OCI-LY1 (cell line): ENCODE results near the gene TBC1D30.

Experiments
- H2AFZ ChIP-seq: fragments of 200-600 bp; sonication (generic), shearing (Covaris generic); 2 replicates; pipeline ENCODE4 v1.6.0; 2014; ENCODE audit warnings: antibody characterized with exemption, mild to moderate bottlenecking, low read length
- H3F3A ChIP-seq: fragments of 200-600 bp; sonication (generic), shearing (Covaris generic); 2 replicates; pipeline ENCODE4 v1.6.0; 2014; ENCODE audit warnings: mild to moderate bottlenecking, antibody characterized with exemption, low read length, moderate library complexity; ENCODE audit not compliant: insufficient read depth
- H3K27ac ChIP-seq: fragments of 200-600 bp; sonication (generic); 2 replicates; pipeline ENCODE4 v1.5.1; 2014; ENCODE audit warnings: low read length, mixed run types, mild to moderate bottlenecking, low read depth; ENCODE audit not compliant: poor library complexity, severe bottlenecking
- H3K27me3 ChIP-seq: fragments of 200-600 bp; sonication (generic); 2 replicates; pipeline ENCODE4 v1.6.0; 2014; ENCODE audit warnings: antibody characterized with exemption, mild to moderate bottlenecking, low read length, moderate library complexity; ENCODE audit not compliant: insufficient read depth
- H3K36me3 ChIP-seq: fragments of 200-600 bp; sonication (generic); 2 replicates; pipeline ENCODE4 v1.6.1; 2014; ENCODE audit warnings: mild to moderate bottlenecking, antibody characterized with exemption, low read length, moderate library complexity, mixed read lengths; ENCODE audit not compliant: insufficient read depth
- H3K4me1 ChIP-seq: fragments of 200-600 bp; sonication (generic); 2 replicates; pipeline ENCODE4 v1.5.1; 2014; ENCODE audit warnings: mild to moderate bottlenecking, low read length, moderate library complexity; ENCODE audit not compliant: insufficient read depth, severe bottlenecking
- H3K4me2 ChIP-seq: fragments of 200-600 bp; sonication (generic), shearing (Covaris generic); 2 replicates; pipeline ENCODE4 v1.6.1; 2014; ENCODE audit warnings: low read length
- H3K4me3 ChIP-seq: fragments of 200-600 bp; sonication (generic); 2 replicates; pipeline ENCODE4 v1.5.1; 2014; ENCODE audit warnings: low read length, low read depth, mild to moderate bottlenecking, mixed read lengths; ENCODE audit not compliant: poor library complexity, severe bottlenecking
- H3K79me2 ChIP-seq: fragments of 200-600 bp; shearing (Covaris generic); 2 replicates; pipeline ENCODE4 v1.6.1; 2016; ENCODE audit warnings: mixed run types, low read length, mixed read lengths; ENCODE audit not compliant: insufficient read depth
- H3K9ac ChIP-seq: fragments of 200-600 bp; sonication (generic), shearing (Covaris generic); 2 replicates; pipeline ENCODE4 v1.6.1; 2014; ENCODE audit warnings: mild to moderate bottlenecking, low read length, mixed read lengths
- H3K9me2 ChIP-seq: fragments of 200-600 bp; sonication (generic), shearing (Covaris generic); 2 replicates; pipeline ENCODE4 v1.6.1; 2014; ENCODE audit warnings: low read depth, mild to moderate bottlenecking, low read length, mixed read lengths
- H3K9me3 ChIP-seq: fragments of 200-600 bp; shearing (Covaris generic); 2 replicates; pipeline ENCODE4 v1.6.1; 2014; ENCODE audit warnings: low read length, mixed read lengths
- H4K20me1 ChIP-seq: fragments of 200-600 bp; sonication (generic), shearing (Covaris generic); 2 replicates; pipeline ENCODE4 v1.6.0; 2016; ENCODE audit warnings: mild to moderate bottlenecking, low read length; ENCODE audit not compliant: insufficient read depth
- CTCF ChIP-seq: fragments of 200-600 bp; sonication (generic), shearing (Covaris generic); IDR thresholded peaks from 2 replicates; pipeline ENCODE4 v1.5.1; 2017; ENCODE audit warnings: mild to moderate bottlenecking, antibody characterized with exemption, low read length, moderate library complexity, mixed read lengths
- EZH2 ChIP-seq: fragments of 200-600 bp; sonication (generic), shearing (Covaris generic); IDR thresholded peaks from 2 replicates; pipeline ENCODE4 v1.8.0; 2017; ENCODE audit warnings: borderline replicate concordance, mixed run types, mild to moderate bottlenecking, antibody characterized with exemption, low read length, moderate library complexity, mixed read lengths

Gene TBC1D30

GRCh38 chr12:64780132-64780530 is 44.3 kb upstream of the TBC1D30 start:
- Histone ChIP-seq H3K27ac (no peak overlapping the region), H3K4me2 (peak overlapping the region; percentile 70), H3K9ac (no peak overlapping the region), H3K27me3 (peaks cover 3% of the 10 kb centered on the region), H4K20me1 (no peaks in the 10 kb centered on the region), H3K9me3 (no peaks in the 10 kb centered on the region), H3K4me1 (peaks cover 18% of the 10 kb centered on the region), H3K9me2 (no peaks in the 10 kb centered on the region), H3K36me3 (no peaks in the 10 kb centered on the region; the same call in 1 of the 2 replicates), H3F3A (no peaks in the 10 kb centered on the region; the same call in 1 of the 2 replicates), H2AFZ (no peak overlapping the region), H3K79me2 (no peaks in the 10 kb centered on the region), H3K4me3 (peak overlapping the region; percentile 57)
- no peak for TF ChIP-seq CTCF

- no peaks in the 10 kb centered on the region for H4K20me1 ChIP-seq
- H3K9me3 ChIP-seq, result no peaks in the 10 kb centered on the region
- H3K79me2 ChIP-seq, result no peaks in the 10 kb centered on the region
- H3K4me1 ChIP-seq, result peaks cover 18% of the 10 kb centered on the region
- H3K36me3 ChIP-seq, result no peaks in the 10 kb centered on the region; the same call in 1 of the 2 replicates
- peak overlapping the region; percentile 57 for H3K4me3 ChIP-seq
- no peaks in the 10 kb centered on the region for H3K9me2 ChIP-seq
- no peak overlapping the region for H3K27ac ChIP-seq
- no peaks in the 10 kb centered on the region; the same call in 1 of the 2 replicates for H3F3A ChIP-seq
- peaks cover 3% of the 10 kb centered on the region for H3K27me3 ChIP-seq
- peak overlapping the region; percentile 70 for H3K4me2 ChIP-seq
- no peak for TF ChIP-seq CTCF
- no peak for TF ChIP-seq EZH2
- no peak overlapping the region for H3K9ac ChIP-seq
- no peak overlapping the region for H2AFZ ChIP-seq
These were observed 43.7 kb upstream of the TBC1D30 start for GRCh38 chr12:64780531-64781279.

- Histone ChIP-seq H2AFZ (no peak overlapping the region), H3K9ac (no peak overlapping the region)
These were observed 42.9 kb upstream of the TBC1D30 start for GRCh38 chr12:64781280-64782190.

More at GRCh38 chr12:64781280-64782190, 42.9 kb upstream of the TBC1D30 start:
- Histone ChIP-seq H3K27me3 (peaks cover 3% of the 10 kb centered on the region), H3K4me3 (peak overlapping the region; percentile 57), H3K9me3 (no peaks in the 10 kb centered on the region), H3F3A (no peaks in the 10 kb centered on the region; the same call in 1 of the 2 replicates), H4K20me1 (no peaks in the 10 kb centered on the region), H3K27ac (no peak overlapping the region), H3K36me3 (no peaks in the 10 kb centered on the region), H3K4me1 (peaks cover 18% of the 10 kb centered on the region), H3K9me2 (no peaks in the 10 kb centered on the region), H3K79me2 (no peaks in the 10 kb centered on the region), H3K4me2 (peak overlapping the region; percentile 70)
- TF ChIP-seq CTCF (no peak), EZH2 (no peak)
